Vagina (tissue), 2 donors: ENCODE measurements around the gene BCAS3. TPM values are rescaled to one million over a fixed set of nuclear protein-coding genes. Genes with fewer than 3 reads are reported as not detected.

ENCODE experiments used
- DNase-seq, 2 donors: peaks; one replicate each; pipeline ENCODE4 v3.0.0-alpha.2; 2017; ENCODE audit errors: extremely low spot score in 2 of 2
- H3K27ac ChIP-seq: fragments of 200-600 bp; sonication (generic); one replicate; pipeline ENCODE4 v1.5.1; 2019
- H3K27me3 ChIP-seq: fragments of 200-600 bp; sonication (generic); one replicate; pipeline ENCODE4 v1.5.1; 2019
- H3K36me3 ChIP-seq, 2 donors: fragments of 200-600 bp; sonication (generic); one replicate each; pipeline ENCODE4 v1.5.1; 2017 to 2019
- H3K4me1 ChIP-seq: fragments of 200-600 bp; sonication (generic); one replicate; pipeline ENCODE4 v1.5.1; 2019
- H3K4me3 ChIP-seq, 2 donors: fragments of 200-600 bp; sonication (generic); 1 replicate in 1 of 2; 2 replicates in 1 of 2; pipeline ENCODE4 v1.5.1; 2016 to 2019
- H3K9me3 ChIP-seq: fragments of 200-600 bp; sonication (generic); one replicate; pipeline ENCODE4 v1.5.1; 2019
- POLR2A ChIP-seq, 2 donors: fragments of 450-650 bp; IDR thresholded peaks; one replicate each; pipeline ENCODE4 v1.6.1; 2017; ENCODE audit warnings: antibody characterized with exemption in 2 of 2, mild to moderate bottlenecking in 2 of 2, moderate library complexity in 2 of 2
- POLR2AphosphoS5 ChIP-seq, 2 donors: sonication (generic); formaldehyde crosslinking; IDR thresholded peaks; one replicate each; pipeline ENCODE4 v1.9.0; 2017; ENCODE audit warnings: antibody characterized with exemption in 2 of 2, mild to moderate bottlenecking in 2 of 2, low read depth in 1 of 2; ENCODE audit not compliant: insufficient read depth in 1 of 2
- intact Hi-C: fragments of 100-400 bp; cut with DNase I; formaldehyde crosslinking; loops from one replicate; pipeline ENCODE4 v1.15.1; 2023
- total RNA-seq: library from RNA; depleted of rRNA; stranded (reverse); fragments of >200 nt; gene quantifications from one replicate; pipeline ENCODE4 v1.2.3, GENCODE V29; 2016
- TF ChIP-seq, protein P1 (sequence below), 3 experiments: fragments of 450-650 bp in 2 of 3; fragments of 200-600 bp in 1 of 3; sonication (generic) in 1 of 3; IDR thresholded peaks; one replicate each; pipeline ENCODE4 v1.5.1; 2017 to 2019; ENCODE audit warnings: antibody characterized with exemption in 3 of 3, mild to moderate bottlenecking in 2 of 3, moderate library complexity in 2 of 3

BCAS3 gene
- total RNA-seq, 1 donor from 2014 or later, result 33.1 TPM

DNA sequence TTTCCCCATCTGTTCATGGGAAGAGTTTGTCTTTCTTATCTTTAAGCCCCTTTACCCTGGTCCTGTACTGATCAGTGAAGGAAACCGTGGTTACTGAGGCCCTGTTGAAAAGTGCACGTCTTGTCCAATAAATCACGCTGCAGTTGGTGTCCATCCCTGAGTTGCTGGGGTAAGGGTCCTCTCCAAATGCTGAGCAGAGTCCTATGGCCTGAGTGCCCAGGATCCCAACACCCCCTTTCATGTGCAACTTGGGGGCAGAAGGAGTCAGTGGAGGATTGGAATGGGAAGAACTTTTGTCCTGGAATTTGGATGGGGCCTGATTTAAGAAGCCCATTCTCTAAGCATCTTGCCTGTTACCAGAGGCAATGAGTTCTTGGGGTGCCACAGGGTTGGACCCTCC, 715.0 kb downstream of the BCAS3 start:
- Histone ChIP-seq H3K27me3 (peaks cover 4% of the 10 kb centered on the region), H3K4me3 (no peak overlapping the region), H3K27ac (no peak overlapping the region), H3K4me1 (peaks cover 26% of the 10 kb centered on the region), H3K9me3 (no peaks in the 10 kb centered on the region), H3K36me3 (no peaks in the 10 kb centered on the region)
- no peak for DNase-seq
- intact Hi-C loops, result loop anchor here (5.0 kb wide), 1 partner anchor 390 kb away; no protein-coding TSS in a partner anchor
- TF ChIP-seq POLR2AphosphoS5 (IDR thresholded peaks at IDR 0.05; ENCODE audit: insufficient read depth in 1 of 2, low read depth in 1 of 2), result no peak
- TF ChIP-seq, protein P1, sequence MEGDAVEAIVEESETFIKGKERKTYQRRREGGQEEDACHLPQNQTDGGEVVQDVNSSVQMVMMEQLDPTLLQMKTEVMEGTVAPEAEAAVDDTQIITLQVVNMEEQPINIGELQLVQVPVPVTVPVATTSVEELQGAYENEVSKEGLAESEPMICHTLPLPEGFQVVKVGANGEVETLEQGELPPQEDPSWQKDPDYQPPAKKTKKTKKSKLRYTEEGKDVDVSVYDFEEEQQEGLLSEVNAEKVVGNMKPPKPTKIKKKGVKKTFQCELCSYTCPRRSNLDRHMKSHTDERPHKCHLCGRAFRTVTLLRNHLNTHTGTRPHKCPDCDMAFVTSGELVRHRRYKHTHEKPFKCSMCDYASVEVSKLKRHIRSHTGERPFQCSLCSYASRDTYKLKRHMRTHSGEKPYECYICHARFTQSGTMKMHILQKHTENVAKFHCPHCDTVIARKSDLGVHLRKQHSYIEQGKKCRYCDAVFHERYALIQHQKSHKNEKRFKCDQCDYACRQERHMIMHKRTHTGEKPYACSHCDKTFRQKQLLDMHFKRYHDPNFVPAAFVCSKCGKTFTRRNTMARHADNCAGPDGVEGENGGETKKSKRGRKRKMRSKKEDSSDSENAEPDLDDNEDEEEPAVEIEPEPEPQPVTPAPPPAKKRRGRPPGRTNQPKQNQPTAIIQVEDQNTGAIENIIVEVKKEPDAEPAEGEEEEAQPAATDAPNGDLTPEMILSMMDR (IDR thresholded peaks at IDR 0.05), result no peak
- TF ChIP-seq POLR2A (IDR thresholded peaks at IDR 0.05), result no peak

DNA sequence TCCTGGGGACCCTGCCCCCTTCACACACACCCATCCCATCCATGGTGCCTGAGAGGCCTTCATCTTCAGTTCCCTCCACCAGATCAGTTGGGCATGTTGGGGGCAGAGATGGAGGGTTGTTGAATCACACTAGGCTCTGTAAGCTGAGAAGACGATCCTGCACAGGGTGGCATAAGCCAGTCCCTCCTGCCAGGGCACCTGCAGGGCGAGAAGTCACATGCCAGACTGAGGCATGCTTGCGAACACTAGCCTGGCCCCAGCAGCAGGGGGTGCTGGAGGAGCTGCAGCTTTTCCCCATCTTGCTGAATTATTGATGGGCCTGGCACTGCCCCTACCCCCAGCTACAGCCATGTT, 715.9 kb downstream of the BCAS3 start:
- no peaks in the 10 kb centered on the region for H3K36me3 ChIP-seq
- H3K9me3 ChIP-seq, result no peaks in the 10 kb centered on the region
- intact Hi-C loops, result loop anchor here (5.0 kb wide), 1 partner anchor 391 kb away; no protein-coding TSS in a partner anchor
- DNase-seq, result no peak
- no peak overlapping the region for H3K4me3 ChIP-seq
- TF ChIP-seq POLR2AphosphoS5 (IDR thresholded peaks at IDR 0.05; ENCODE audit: insufficient read depth in 1 of 2, low read depth in 1 of 2), result peak in 1 of 2 donors; percentile 19
- TF ChIP-seq, protein P1 (IDR thresholded peaks at IDR 0.05), result no peak
- H3K4me1 ChIP-seq, result peaks cover 27% of the 10 kb centered on the region
- no peak overlapping the region for H3K27ac ChIP-seq
- H3K27me3 ChIP-seq, result peaks cover 4% of the 10 kb centered on the region

DNA sequence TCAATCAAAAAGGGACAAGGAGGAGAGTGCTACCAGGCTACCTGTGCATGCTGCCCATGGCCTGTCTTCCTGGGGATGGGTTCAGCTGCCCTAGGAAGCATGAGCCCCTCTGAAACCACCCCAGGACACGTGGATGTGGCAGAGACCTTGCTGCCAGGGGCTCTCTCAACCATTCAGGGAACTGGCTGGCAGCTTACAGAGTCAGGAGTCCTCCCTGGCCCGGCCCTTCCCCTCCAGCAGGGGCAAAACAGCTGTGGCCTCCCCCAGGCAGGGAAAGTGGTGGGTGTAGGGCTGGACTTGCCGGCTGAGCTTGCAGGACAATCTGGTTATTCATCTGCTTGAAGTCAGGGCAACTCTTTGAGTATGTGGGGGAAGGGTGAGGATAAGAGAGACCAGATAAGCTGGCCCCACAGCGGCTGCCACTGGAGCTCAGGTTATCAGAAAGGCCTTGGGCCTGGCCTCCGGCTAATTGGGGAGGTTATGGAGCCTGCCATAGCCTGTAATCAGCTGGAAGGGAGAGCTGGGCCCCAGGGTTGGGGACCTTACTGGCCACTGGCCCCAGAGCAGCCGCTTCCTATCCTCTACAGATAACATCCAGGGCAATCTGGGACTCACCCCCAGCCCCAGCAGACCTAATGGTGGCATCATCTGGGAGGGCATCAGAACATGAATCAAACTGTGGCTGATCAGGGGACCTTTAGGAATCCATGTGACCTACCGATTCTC, 716.4 kb downstream of the BCAS3 start:
- Histone ChIP-seq H3K36me3 (no peaks in the 10 kb centered on the region), H3K4me1 (peaks cover 33% of the 10 kb centered on the region), H3K27me3 (peaks cover 4% of the 10 kb centered on the region), H3K27ac (no peak overlapping the region), H3K4me3 (no peak overlapping the region), H3K9me3 (no peaks in the 10 kb centered on the region)
- DNase-seq, result no peak
- intact Hi-C loops, result loop anchor here (5.0 kb wide), 1 partner anchor 392 kb away; no protein-coding TSS in a partner anchor
- TF ChIP-seq, protein P1 (IDR thresholded peaks at IDR 0.05), result no peak

DNA sequence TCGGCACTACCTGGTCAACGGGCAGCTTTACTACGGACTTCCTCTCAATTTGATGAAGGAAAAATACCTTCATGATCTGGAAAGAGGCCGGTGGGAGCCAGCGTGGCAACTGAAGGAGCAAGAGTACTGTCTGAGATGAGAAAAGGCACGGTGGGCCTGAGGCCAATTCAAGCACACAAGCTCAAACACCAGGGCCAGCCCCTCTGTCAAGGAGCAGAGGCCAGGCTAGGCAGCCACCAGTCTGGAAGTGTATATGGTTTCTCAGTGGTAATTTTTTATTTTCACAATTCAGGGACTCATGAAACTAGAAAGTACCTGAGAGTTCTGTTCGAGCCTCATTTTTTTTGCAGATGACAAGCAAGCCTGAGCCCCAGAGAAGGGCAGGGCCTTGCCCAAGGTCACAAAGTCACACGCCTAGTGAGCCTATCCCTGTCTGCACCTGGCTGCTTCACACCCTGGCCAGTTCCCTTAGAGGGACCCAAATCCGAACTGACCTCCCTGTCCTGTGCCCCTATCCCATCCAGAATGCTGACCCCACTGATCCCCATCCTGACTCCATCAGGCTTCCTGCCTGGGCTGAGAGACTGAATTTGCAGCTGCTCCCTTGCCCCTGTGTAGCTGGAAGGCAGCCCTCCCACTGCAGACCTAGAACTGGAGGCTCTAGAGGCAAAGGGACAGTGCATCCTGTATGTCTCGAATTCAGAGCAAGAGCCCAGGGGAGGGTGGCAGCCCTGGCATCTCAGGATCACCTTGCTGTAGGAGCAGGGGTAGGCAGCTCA, 717.2 kb downstream of the BCAS3 start:
- Histone ChIP-seq H3K36me3 (no peaks in the 10 kb centered on the region), H3K4me1 (peaks cover 34% of the 10 kb centered on the region), H3K9me3 (no peaks in the 10 kb centered on the region), H3K27ac (peak overlapping the region; percentile 83), H3K4me3 (no peak overlapping the region), H3K27me3 (peaks cover 4% of the 10 kb centered on the region)
- intact Hi-C loops, result loop anchor here (5.0 kb wide), 3 partner anchors 63 to 393 kb away; no protein-coding TSS in a partner anchor
- TF ChIP-seq, protein P1 (IDR thresholded peaks at IDR 0.05), result no peak
- TF ChIP-seq POLR2AphosphoS5 (IDR thresholded peaks at IDR 0.05; ENCODE audit: insufficient read depth in 1 of 2, low read depth in 1 of 2), result no peak
- DNase-seq, result no peak
